ENCODE measurements around the gene KRT77.

The KRT77 gene

DNA sequence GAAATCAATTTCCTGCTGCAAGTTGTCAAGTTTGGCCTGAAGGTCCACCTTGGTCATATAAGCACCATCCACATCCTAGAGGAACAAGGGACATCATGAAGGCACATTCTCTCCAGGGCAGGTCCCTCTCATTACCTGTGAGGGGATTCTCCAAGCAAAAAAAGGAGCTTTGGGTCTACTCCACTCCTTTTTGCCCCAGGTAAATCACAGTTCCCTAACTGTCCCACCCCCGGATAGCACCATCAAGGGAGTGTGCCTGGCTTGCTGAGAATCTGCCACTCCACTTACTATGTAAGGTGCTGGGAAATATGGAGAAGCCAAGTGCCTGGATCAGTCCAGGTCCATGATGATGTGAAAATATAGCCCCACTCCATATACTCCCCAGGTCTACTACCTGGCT lies 25.7 kb downstream of the KRT77 start:
- ChIA-PET CTCF (no interaction called here), POLR2A (no interaction called here)
- Histone ChIP-seq H3K4me1 (ENCODE audit: control insufficient read depth, insufficient read depth, low read length) (no peaks in the 10 kb centered on the region), H3K36me3 (ENCODE audit: control insufficient read depth in 2 of 2, insufficient read depth in 1 of 2, low read length in 2 of 2) (no peaks in the 10 kb centered on the region), H3K4me3 (ENCODE audit: low read depth, low read length) (no peak overlapping the region), H3K9me3 (ENCODE audit: control insufficient read depth, insufficient read depth, low read depth, low read length) (no peaks in the 10 kb centered on the region), H3K27ac (ENCODE audit: extremely low read depth, low read depth, low read length) (no peak overlapping the region)
- TF ChIP-seq SP3 (tag by site-specific recombination; IDR thresholded peaks at IDR 0.05): no peak
- TF ChIP-seq BCL11B (tag by site-specific recombination; IDR thresholded peaks at IDR 0.05; ENCODE audit: low read depth): no peak
- TF ChIP-seq ZNF202 (tag by site-specific recombination; IDR thresholded peaks at IDR 0.05; ENCODE audit: borderline replicate concordance): no peak
- no peak for TF ChIP-seq ZNF555 (tag by site-specific recombination; conservative IDR thresholded peaks at IDR 0.05)
- no peak for TF ChIP-seq ZNF664 (tag by site-specific recombination; IDR thresholded peaks at IDR 0.05)
- TF ChIP-seq ZNF837 (tag by site-specific recombination; IDR thresholded peaks at IDR 0.05): no peak
- no peak for TF ChIP-seq ZNF658 (tag by site-specific recombination; IDR thresholded peaks at IDR 0.05)
- TF ChIP-seq, protein P1, sequence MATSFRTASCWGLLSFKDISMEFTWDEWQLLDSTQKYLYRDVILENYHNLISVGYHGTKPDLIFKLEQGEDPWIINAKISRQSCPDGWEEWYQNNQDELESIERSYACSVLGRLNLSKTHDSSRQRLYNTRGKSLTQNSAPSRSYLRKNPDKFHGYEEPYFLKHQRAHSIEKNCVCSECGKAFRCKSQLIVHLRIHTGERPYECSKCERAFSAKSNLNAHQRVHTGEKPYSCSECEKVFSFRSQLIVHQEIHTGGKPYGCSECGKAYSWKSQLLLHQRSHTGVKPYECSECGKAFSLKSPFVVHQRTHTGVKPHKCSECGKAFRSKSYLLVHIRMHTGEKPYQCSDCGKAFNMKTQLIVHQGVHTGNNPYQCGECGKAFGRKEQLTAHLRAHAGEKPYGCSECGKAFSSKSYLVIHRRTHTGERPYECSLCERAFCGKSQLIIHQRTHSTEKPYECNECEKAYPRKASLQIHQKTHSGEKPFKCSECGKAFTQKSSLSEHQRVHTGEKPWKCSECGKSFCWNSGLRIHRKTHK (tag by site-specific recombination; IDR thresholded peaks at IDR 0.05): no peak
- TF ChIP-seq, protein P2, sequence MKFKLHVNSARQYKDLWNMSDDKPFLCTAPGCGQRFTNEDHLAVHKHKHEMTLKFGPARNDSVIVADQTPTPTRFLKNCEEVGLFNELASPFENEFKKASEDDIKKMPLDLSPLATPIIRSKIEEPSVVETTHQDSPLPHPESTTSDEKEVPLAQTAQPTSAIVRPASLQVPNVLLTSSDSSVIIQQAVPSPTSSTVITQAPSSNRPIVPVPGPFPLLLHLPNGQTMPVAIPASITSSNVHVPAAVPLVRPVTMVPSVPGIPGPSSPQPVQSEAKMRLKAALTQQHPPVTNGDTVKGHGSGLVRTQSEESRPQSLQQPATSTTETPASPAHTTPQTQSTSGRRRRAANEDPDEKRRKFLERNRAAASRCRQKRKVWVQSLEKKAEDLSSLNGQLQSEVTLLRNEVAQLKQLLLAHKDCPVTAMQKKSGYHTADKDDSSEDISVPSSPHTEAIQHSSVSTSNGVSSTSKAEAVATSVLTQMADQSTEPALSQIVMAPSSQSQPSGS (tag by site-specific recombination; IDR thresholded peaks at IDR 0.05; ENCODE audit: low read depth): no peak
- TF ChIP-seq ZNF677 (tag by site-specific recombination; IDR thresholded peaks at IDR 0.05): no peak

DNA sequence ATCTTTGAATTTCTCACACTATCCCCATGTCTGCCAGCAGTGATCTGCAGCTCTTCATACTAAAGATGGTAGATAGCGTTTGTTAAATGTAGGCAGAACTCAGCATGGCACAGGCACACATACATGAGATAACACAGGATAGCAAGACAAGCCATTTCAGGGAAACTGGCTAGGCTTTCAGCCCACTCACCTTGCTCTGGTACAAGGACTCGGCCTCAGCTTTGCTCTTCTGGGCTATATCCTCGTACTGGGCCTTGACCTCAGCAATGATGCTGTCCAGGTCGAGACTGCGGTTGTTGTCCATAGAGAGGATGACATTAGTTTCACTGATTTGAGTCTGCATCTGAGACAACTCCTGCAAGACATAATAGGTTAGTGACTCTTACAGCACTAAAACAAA lies 26.2 kb downstream of the KRT77 start:
- Histone ChIP-seq H3K9me3 (ENCODE audit: control insufficient read depth, insufficient read depth, low read depth, low read length) (no peaks in the 10 kb centered on the region), H3K27ac (ENCODE audit: extremely low read depth, low read depth, low read length) (no peak overlapping the region), H3K36me3 (ENCODE audit: control insufficient read depth in 2 of 2, insufficient read depth in 1 of 2, low read length in 2 of 2) (no peaks in the 10 kb centered on the region), H3K4me3 (ENCODE audit: low read depth, low read length) (no peak overlapping the region), H3K4me1 (ENCODE audit: control insufficient read depth, insufficient read depth, low read length) (no peaks in the 10 kb centered on the region)
- POLR2A ChIA-PET: no interaction called here
- CTCF ChIA-PET: no interaction called here
- no peak for TF ChIP-seq YY1 (tag by site-specific recombination; IDR thresholded peaks at IDR 0.05)
- no peak for TF ChIP-seq GLI4 (tag by site-specific recombination; IDR thresholded peaks at IDR 0.05)
- no peak for TF ChIP-seq ZNF530 (tag by site-specific recombination; IDR thresholded peaks at IDR 0.05; ENCODE audit: low read depth)
- no peak for TF ChIP-seq SCRT1 (tag by site-specific recombination; IDR thresholded peaks at IDR 0.05; ENCODE audit: borderline replicate concordance)

DNA sequence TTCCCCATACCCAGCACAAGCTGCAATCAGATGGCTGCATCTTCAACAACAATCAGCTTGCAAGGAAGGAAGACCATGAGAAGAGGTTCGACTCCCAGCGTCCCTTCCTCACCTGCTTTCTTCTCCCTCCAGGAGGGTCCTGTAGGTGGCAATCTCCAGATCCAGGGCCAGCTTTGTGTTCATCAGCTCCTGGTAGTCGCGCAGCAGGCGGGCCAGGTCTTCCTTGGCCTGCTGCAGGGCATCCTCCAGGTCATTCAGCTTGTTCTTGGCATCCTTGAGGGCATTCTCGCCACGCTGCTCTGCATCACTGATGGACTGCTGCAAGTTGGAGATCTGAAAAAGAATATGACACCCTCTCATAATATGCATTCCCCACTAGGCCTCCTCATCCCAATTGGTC lies 27.2 kb downstream of the KRT77 start:
- Histone ChIP-seq H3K4me3 (ENCODE audit: low read depth, low read length) (no peak overlapping the region), H3K27ac (ENCODE audit: extremely low read depth, low read depth, low read length) (no peak overlapping the region), H3K9me3 (ENCODE audit: control insufficient read depth, insufficient read depth, low read depth, low read length) (no peaks in the 10 kb centered on the region), H3K4me1 (ENCODE audit: control insufficient read depth, insufficient read depth, low read length) (no peaks in the 10 kb centered on the region), H3K36me3 (ENCODE audit: control insufficient read depth in 2 of 2, insufficient read depth in 1 of 2, low read length in 2 of 2) (no peaks in the 10 kb centered on the region)
- TF ChIP-seq ZNF146 (tag by site-specific recombination; IDR thresholded peaks at IDR 0.05) (no peak), ZNF473 (tag by site-specific recombination; IDR thresholded peaks at IDR 0.05) (no peak), SALL2 (tag by site-specific recombination; IDR thresholded peaks at IDR 0.05; ENCODE audit: borderline replicate concordance) (no peak), ZNF549 (tag by site-specific recombination; IDR thresholded peaks at IDR 0.05) (no peak), ZNF221 (tag by site-specific recombination; IDR thresholded peaks at IDR 0.05; ENCODE audit: borderline replicate concordance) (no peak), BCL11B (tag by site-specific recombination; IDR thresholded peaks at IDR 0.05; ENCODE audit: low read depth) (no peak), ZFP37 (tag by site-specific recombination; IDR thresholded peaks at IDR 0.05) (no peak)
- TF ChIP-seq, protein P3, sequence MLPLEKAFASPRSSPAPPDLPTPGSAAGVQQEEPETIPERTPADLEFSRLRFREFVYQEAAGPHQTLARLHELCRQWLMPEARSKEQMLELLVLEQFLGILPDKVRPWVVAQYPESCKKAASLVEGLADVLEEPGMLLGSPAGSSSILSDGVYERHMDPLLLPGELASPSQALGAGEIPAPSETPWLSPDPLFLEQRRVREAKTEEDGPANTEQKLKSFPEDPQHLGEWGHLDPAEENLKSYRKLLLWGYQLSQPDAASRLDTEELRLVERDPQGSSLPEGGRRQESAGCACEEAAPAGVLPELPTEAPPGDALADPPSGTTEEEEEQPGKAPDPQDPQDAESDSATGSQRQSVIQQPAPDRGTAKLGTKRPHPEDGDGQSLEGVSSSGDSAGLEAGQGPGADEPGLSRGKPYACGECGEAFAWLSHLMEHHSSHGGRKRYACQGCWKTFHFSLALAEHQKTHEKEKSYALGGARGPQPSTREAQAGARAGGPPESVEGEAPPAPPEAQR (tag by site-specific recombination; IDR thresholded peaks at IDR 0.05): no peak
- TF ChIP-seq, protein P4, sequence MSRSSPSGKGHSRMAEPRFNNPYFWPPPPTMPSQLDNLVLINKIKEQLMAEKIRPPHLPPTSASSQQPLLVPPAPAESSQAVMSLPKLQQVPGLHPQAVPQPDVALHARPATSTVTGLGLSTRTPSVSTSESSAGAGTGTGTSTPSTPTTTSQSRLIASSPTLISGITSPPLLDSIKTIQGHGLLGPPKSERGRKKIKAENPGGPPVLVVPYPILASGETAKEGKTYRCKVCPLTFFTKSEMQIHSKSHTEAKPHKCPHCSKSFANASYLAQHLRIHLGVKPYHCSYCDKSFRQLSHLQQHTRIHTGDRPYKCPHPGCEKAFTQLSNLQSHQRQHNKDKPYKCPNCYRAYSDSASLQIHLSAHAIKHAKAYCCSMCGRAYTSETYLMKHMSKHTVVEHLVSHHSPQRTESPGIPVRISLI (tag by site-specific recombination; IDR thresholded peaks at IDR 0.05): no peak
- ChIA-PET POLR2A (no interaction called here), CTCF (no interaction called here)

Data from HEK293 (cell line).